Prostate gland (tissue), 2 donors: ENCODE results near the gene GRAMD4.

ENCODE experiments used
- POLR2A ChIP-seq: fragments of 450-650 bp; IDR thresholded peaks from one replicate; pipeline ENCODE4 v1.6.1; 2016; ENCODE audit warnings: antibody characterized with exemption, mild to moderate bottlenecking
- TF ChIP-seq, protein P1 (sequence below), 4 experiments: fragments of 200-600 bp in 2 of 4; fragments of 450-650 bp in 2 of 4; sonication (generic) in 2 of 4; IDR thresholded peaks; 1 replicate in 3 of 4; 2 replicates in 1 of 4; pipeline ENCODE4 v1.5.1; 2016 to 2019; ENCODE audit warnings: antibody characterized with exemption in 4 of 4, mild to moderate bottlenecking in 2 of 4, moderate library complexity in 2 of 4

DNA sequence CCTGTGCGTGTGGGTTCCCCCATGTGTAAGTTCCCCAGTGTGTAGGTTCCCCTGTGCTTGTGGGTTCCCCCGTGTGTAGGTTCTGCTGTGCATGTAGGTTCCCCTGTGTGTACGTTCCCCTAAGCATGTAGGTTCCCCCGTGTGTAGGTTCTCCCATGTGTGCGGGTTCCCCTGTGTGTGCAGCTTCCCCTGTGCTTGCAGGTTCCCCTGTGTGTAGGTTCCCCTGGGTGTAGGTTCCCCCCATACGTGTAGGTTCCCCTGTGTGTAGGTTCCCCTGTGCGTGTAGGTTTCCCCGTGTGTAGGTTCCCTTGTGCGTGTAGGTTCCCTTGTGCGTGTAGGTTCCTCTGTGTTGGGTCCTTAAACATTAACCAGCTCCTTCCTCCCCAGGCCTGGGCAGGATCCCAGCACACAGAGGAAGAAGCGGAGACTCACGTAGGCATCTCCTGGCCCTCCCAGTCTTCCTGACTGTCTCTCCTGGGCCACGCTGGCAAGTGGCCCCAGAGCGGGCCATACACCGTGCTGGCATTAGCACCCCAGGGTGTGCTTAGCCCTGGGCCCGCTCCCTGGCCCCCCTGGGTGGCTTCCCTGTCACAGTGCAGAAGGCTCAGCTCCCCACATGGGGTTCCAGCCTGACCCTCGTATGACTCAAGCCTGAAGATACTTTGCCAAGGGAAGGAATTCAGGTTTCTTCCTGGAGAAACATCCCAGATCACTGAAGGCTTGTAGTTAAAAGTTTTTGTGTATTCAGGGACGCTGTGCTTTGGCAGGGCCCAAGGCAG lies 2.8 kb upstream of the GRAMD4 start:
- no peak for TF ChIP-seq POLR2A
- TF ChIP-seq, protein P1, sequence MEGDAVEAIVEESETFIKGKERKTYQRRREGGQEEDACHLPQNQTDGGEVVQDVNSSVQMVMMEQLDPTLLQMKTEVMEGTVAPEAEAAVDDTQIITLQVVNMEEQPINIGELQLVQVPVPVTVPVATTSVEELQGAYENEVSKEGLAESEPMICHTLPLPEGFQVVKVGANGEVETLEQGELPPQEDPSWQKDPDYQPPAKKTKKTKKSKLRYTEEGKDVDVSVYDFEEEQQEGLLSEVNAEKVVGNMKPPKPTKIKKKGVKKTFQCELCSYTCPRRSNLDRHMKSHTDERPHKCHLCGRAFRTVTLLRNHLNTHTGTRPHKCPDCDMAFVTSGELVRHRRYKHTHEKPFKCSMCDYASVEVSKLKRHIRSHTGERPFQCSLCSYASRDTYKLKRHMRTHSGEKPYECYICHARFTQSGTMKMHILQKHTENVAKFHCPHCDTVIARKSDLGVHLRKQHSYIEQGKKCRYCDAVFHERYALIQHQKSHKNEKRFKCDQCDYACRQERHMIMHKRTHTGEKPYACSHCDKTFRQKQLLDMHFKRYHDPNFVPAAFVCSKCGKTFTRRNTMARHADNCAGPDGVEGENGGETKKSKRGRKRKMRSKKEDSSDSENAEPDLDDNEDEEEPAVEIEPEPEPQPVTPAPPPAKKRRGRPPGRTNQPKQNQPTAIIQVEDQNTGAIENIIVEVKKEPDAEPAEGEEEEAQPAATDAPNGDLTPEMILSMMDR (IDR thresholded peaks at IDR 0.05), result no peak
